Loucy (cell line): ENCODE data around the gene CHN1.
A peak's percentile ranks its signal among the peaks of the same experiment; 100 is the strongest.

Experiments
- H2AFZ ChIP-seq: fragments of 200-600 bp; sonication (generic); 2 replicates; pipeline ENCODE4 v1.6.0; 2016; ENCODE audit warnings: antibody characterized with exemption, mild to moderate bottlenecking, low read length, moderate library complexity
- H3F3A ChIP-seq: fragments of 200-600 bp; 2 replicates; pipeline ENCODE4 v1.6.0; 2016; ENCODE audit warnings: antibody characterized with exemption, low read depth, mild to moderate bottlenecking
- H3K27me3 ChIP-seq: fragments of 200-600 bp; sonication (generic); 2 replicates; pipeline ENCODE4 v1.6.1; 2014; ENCODE audit warnings: low read length, mild to moderate bottlenecking; ENCODE audit not compliant: insufficient read depth, poor library complexity, severe bottlenecking
- H3K36me3 ChIP-seq: fragments of 200-600 bp; sonication (generic); 2 replicates; pipeline ENCODE4 v1.6.1; 2016; ENCODE audit warnings: low read length; ENCODE audit not compliant: insufficient read depth
- H3K4me1 ChIP-seq: fragments of 200-600 bp; sonication (generic); 2 replicates; pipeline ENCODE4 v1.5.1; 2014; ENCODE audit warnings: low read length, mild to moderate bottlenecking; ENCODE audit not compliant: insufficient read depth, poor library complexity, severe bottlenecking
- H3K4me2 ChIP-seq: fragments of 200-600 bp; sonication (generic); 2 replicates; pipeline ENCODE4 v1.6.0; 2014; ENCODE audit warnings: antibody characterized with exemption, low read length, low read depth, mild to moderate bottlenecking; ENCODE audit not compliant: poor library complexity, severe bottlenecking
- H3K4me3 ChIP-seq: fragments of 200-600 bp; sonication (generic); 2 replicates; pipeline ENCODE4 v1.5.1; 2014; ENCODE audit warnings: low read length, mild to moderate bottlenecking, mixed read lengths; ENCODE audit not compliant: poor library complexity, severe bottlenecking
- H3K79me2 ChIP-seq: fragments of 200-600 bp; sonication (generic); 2 replicates; pipeline ENCODE4 v1.6.1; 2014; ENCODE audit warnings: low read length; ENCODE audit not compliant: insufficient read depth
- H3K9ac ChIP-seq: fragments of 200-600 bp; sonication (generic); 2 replicates; pipeline ENCODE4 v1.6.0; 2014; ENCODE audit warnings: mild to moderate bottlenecking, low read depth, low read length, moderate library complexity; ENCODE audit not compliant: poor library complexity, severe bottlenecking
- H3K9me2 ChIP-seq: fragments of 200-600 bp; sonication (generic); replicated peaks from 2 replicates; pipeline ENCODE4 v1.6.1; 2016; ENCODE audit warnings: low read depth, low read length, mixed read lengths
- H3K9me3 ChIP-seq: fragments of 200-600 bp; sonication (generic); 2 replicates; pipeline ENCODE4 v1.6.1; 2014; ENCODE audit warnings: mild to moderate bottlenecking, antibody characterized with exemption, low read length, low read depth; ENCODE audit not compliant: insufficient read depth
- H4K20me1 ChIP-seq: fragments of 200-600 bp; sonication (generic); 2 replicates; pipeline ENCODE4 v1.6.0; 2014; ENCODE audit warnings: antibody characterized with exemption, low read length, mild to moderate bottlenecking; ENCODE audit not compliant: insufficient read depth, poor library complexity, severe bottlenecking
- CTCF ChIP-seq: fragments of 200-600 bp; sonication (generic); conservative IDR thresholded peaks from 2 replicates; pipeline ENCODE4 v1.5.1; 2014; ENCODE audit warnings: mild to moderate bottlenecking, antibody characterized with exemption, low read length
- EZH2phosphoT487 ChIP-seq: fragments of 200-600 bp; IDR thresholded peaks from 2 replicates; pipeline ENCODE4 v1.6.1; 2018; ENCODE audit warnings: antibody characterized with exemption, mild to moderate bottlenecking, moderate library complexity, borderline replicate concordance

The CHN1 gene

GRCh38 chr2:174914853-174915760, 90.1 kb downstream of the CHN1 start:
- no peaks in the 10 kb centered on the region for H4K20me1 ChIP-seq
- no peaks in the 10 kb centered on the region for H3K4me1 ChIP-seq
- H3K9ac ChIP-seq: no peak overlapping the region
- H3K79me2 ChIP-seq: no peaks in the 10 kb centered on the region
- no peaks in the 10 kb centered on the region for H3K36me3 ChIP-seq
- H3K4me3 ChIP-seq: no peak overlapping the region
- no peak overlapping the region for H3K4me2 ChIP-seq
- no peaks in the 10 kb centered on the region for H3K9me3 ChIP-seq
- no peak overlapping the region for H2AFZ ChIP-seq
- no peaks in the 10 kb centered on the region for H3K27me3 ChIP-seq
- H3K9me2 ChIP-seq: no peaks in the 10 kb centered on the region
- no peaks in the 10 kb centered on the region for H3F3A ChIP-seq
- TF ChIP-seq EZH2phosphoT487 (no peak), CTCF (no peak)

GRCh38 chr2:174908284-174908683, 96.9 kb downstream of the CHN1 start:
- no peak overlapping the region for H3K4me2 ChIP-seq
- TF ChIP-seq EZH2phosphoT487 (no peak), CTCF (no peak)
- H3F3A ChIP-seq: no peaks in the 10 kb centered on the region
- no peaks in the 10 kb centered on the region for H3K27me3 ChIP-seq
- no peaks in the 10 kb centered on the region for H3K9me2 ChIP-seq
- H3K79me2 ChIP-seq: no peaks in the 10 kb centered on the region
- peaks cover under 1% of the 10 kb centered on the region for H3K4me1 ChIP-seq
- no peak overlapping the region for H3K4me3 ChIP-seq
- no peak overlapping the region for H3K9ac ChIP-seq
- no peak overlapping the region for H2AFZ ChIP-seq
- no peaks in the 10 kb centered on the region for H4K20me1 ChIP-seq
- H3K9me3 ChIP-seq: no peaks in the 10 kb centered on the region
- no peaks in the 10 kb centered on the region for H3K36me3 ChIP-seq

GRCh38 chr2:174903264-174903556, 102.0 kb downstream of the CHN1 start:
- no peaks in the 10 kb centered on the region for H3K9me3 ChIP-seq
- no peaks in the 10 kb centered on the region for H3K9me2 ChIP-seq
- no peaks in the 10 kb centered on the region for H4K20me1 ChIP-seq
- H3F3A ChIP-seq: no peaks in the 10 kb centered on the region
- H3K36me3 ChIP-seq: no peaks in the 10 kb centered on the region
- H3K79me2 ChIP-seq: no peaks in the 10 kb centered on the region
- H2AFZ ChIP-seq: peak overlapping the region; percentile 49
- no peaks in the 10 kb centered on the region for H3K27me3 ChIP-seq
- H3K4me3 ChIP-seq: no peak overlapping the region
- no peak overlapping the region for H3K9ac ChIP-seq
- no peak for TF ChIP-seq EZH2phosphoT487
- TF ChIP-seq CTCF: no peak
- peaks cover 17% of the 10 kb centered on the region for H3K4me1 ChIP-seq
- H3K4me2 ChIP-seq: no peak overlapping the region
